CD4-positive, CD25-positive, alpha-beta regulatory T cell (primary cell): ENCODE results near the gene TMEM116. TPM values are rescaled to one million over a fixed set of nuclear protein-coding genes. Genes with fewer than 3 reads are reported as not detected.
"Not testable (repeated sequence)": the region's sequence is repeated elsewhere in the genome, so short reads cannot be mapped to it uniquely, and the experiment has no call there.

ENCODE experiments used
- ATAC-seq, 2 donors: fragments of 150-1000 bp; cut with Tn5 transposase; one replicate each; pipeline ENCODE4 v1.10.0; 2021; ENCODE audit warnings: low read depth in 2 of 2, moderate number of reproducible peaks in 2 of 2, moderate library complexity in 1 of 2
- DNase-seq, 3 donors: peaks; one replicate each; pipeline versions ENCODE4 v3.0.0 to v3.0.0-alpha.2; 2012 to 2022; ENCODE audit warnings: mixed read lengths in 1 of 3
- H3K27ac ChIP-seq: one replicate; pipeline ENCODE4 v1.7.0; 2013; ENCODE audit warnings: mild to moderate bottlenecking, low read length; ENCODE audit not compliant: insufficient read depth, poor library complexity, severe bottlenecking
- H3K27me3 ChIP-seq: one replicate; pipeline ENCODE4 v1.7.0; 2013; ENCODE audit warnings: low read length; ENCODE audit not compliant: control insufficient read depth, insufficient read depth
- H3K36me3 ChIP-seq: one replicate; pipeline ENCODE4 v1.7.0; 2013; ENCODE audit warnings: mild to moderate bottlenecking, low read length, moderate library complexity; ENCODE audit not compliant: control insufficient read depth, insufficient read depth
- H3K4me1 ChIP-seq: 2 replicates; pipeline ENCODE4 v1.7.0; 2013; ENCODE audit warnings: mild to moderate bottlenecking, low read length; ENCODE audit not compliant: insufficient read depth, control insufficient read depth, poor library complexity, severe bottlenecking
- H3K4me3 ChIP-seq: one replicate; pipeline ENCODE4 v1.7.0; 2013; ENCODE audit warnings: low read depth, mild to moderate bottlenecking, low read length, moderate library complexity
- H3K9me3 ChIP-seq, 2 experiments: 1 replicate in 1 of 2; 2 replicates in 1 of 2; pipeline ENCODE4 v1.7.0; 2013; ENCODE audit warnings: low read length in 2 of 2, mild to moderate bottlenecking in 1 of 2, moderate library complexity in 1 of 2; ENCODE audit not compliant: control insufficient read depth in 2 of 2
- H3K27ac Mint-ChIP-seq, 3 donors: one replicate each; pipeline ENCODE4 v1.8.0; 2020 to 2022; ENCODE audit warnings: mild to moderate bottlenecking in 3 of 3, mixed read lengths in 3 of 3, moderate library complexity in 2 of 3
- H3K27me3 Mint-ChIP-seq: one replicate; pipeline ENCODE4 v1.8.0; 2022; ENCODE audit warnings: mild to moderate bottlenecking, mixed read lengths
- H3K36me3 Mint-ChIP-seq: one replicate; pipeline ENCODE4 v1.8.0; 2020; ENCODE audit warnings: mixed read lengths
- H3K4me1 Mint-ChIP-seq, 4 donors: one replicate each; pipeline ENCODE4 v1.8.0; 2020 to 2022; ENCODE audit warnings: mixed read lengths in 4 of 4, mild to moderate bottlenecking in 1 of 4
- H3K4me3 Mint-ChIP-seq, 4 donors: one replicate each; pipeline ENCODE4 v1.8.0; 2020 to 2022; ENCODE audit warnings: mild to moderate bottlenecking in 4 of 4, mixed read lengths in 4 of 4, moderate library complexity in 3 of 4
- H3K9me3 Mint-ChIP-seq, 7 donors: one replicate each; pipeline ENCODE4 v1.8.0; 2020 to 2022; ENCODE audit warnings: mixed read lengths in 7 of 7, mild to moderate bottlenecking in 3 of 7, moderate library complexity in 2 of 7
- polyA plus RNA-seq, 4 donors: library from polyadenylated mRNA; unstranded; fragments of 300-500 nt; fragmentation: Illumina TruSeq; gene quantifications; one replicate each; pipeline ENCODE4 v1.2.3, GENCODE V29; 2021
- total RNA-seq: library from RNA; stranded (reverse); gene quantifications from one replicate; pipeline ENCODE4 v1.2.3, GENCODE V29; 2022

The TMEM116 gene
- total and polyA plus RNA-seq, 5 donors from 2014 or later = 20.2 to 38.4 (median 27.9) TPM

- peak overlapping the region; percentile 18 for H3K27ac ChIP-seq
- H3K9me3 ChIP-seq = no peaks in the 10 kb centered on the region
- Mint-ChIP-seq H3K9me3 (peaks cover 0 to 5% (median 4%) of the 10 kb centered on the region in 7 donors), H3K4me1 (peaks cover 15 to 73% (median 53%) of the 10 kb centered on the region in 4 donors), H3K27ac (peak overlapping the region in 2 of 3 donors; percentile 65 to 84), H3K36me3 (peaks cover 33% of the 10 kb centered on the region), H3K4me3 (peak overlapping the region in 3 of 4 donors; percentile 0 to 36 (median 14)), H3K27me3 (no peaks in the 10 kb centered on the region)
- H3K36me3 ChIP-seq = peaks cover 49% of the 10 kb centered on the region
- H3K4me3 ChIP-seq = no peak overlapping the region
- DNase-seq = no peak
- ATAC-seq = no peak
- no peaks in the 10 kb centered on the region for H3K27me3 ChIP-seq
- peaks cover 49% of the 10 kb centered on the region for H3K4me1 ChIP-seq
Measured at GRCh38 chr12:112017041-112017440, 4.1 kb upstream of the TMEM116 start.

GRCh38 chr12:112015938-112016337, 3.0 kb upstream of the TMEM116 start:
- Histone ChIP-seq H3K9me3 (no peaks in the 10 kb centered on the region), H3K27ac (no peak overlapping the region), H3K36me3 (peaks cover 41% of the 10 kb centered on the region), H3K27me3 (no peaks in the 10 kb centered on the region), H3K4me1 (peaks cover 60% of the 10 kb centered on the region), H3K4me3 (peak overlapping the region; percentile 27)
- peaks cover 0 to 5% (median 4%) of the 10 kb centered on the region in 7 donors for H3K9me3 Mint-ChIP-seq
- H3K36me3 Mint-ChIP-seq = peaks cover 33% of the 10 kb centered on the region
- peak overlapping the region; percentile 65 to 89 (median 77) for H3K4me3 Mint-ChIP-seq
- H3K27ac Mint-ChIP-seq = peak overlapping the region; percentile 42 to 89 (median 84)
- H3K4me1 Mint-ChIP-seq = peaks cover 26 to 81% (median 57%) of the 10 kb centered on the region in 4 donors
- DNase-seq = no peak
- no peak for ATAC-seq
- no peaks in the 10 kb centered on the region for H3K27me3 Mint-ChIP-seq

- Histone ChIP-seq H3K9me3 (no peaks in the 10 kb centered on the region), H3K36me3 (peaks cover 22% of the 10 kb centered on the region), H3K4me1 (peaks cover 55% of the 10 kb centered on the region), H3K27me3 (no peaks in the 10 kb centered on the region), H3K27ac (peak overlapping the region; percentile 84), H3K4me3 (peak overlapping the region; percentile 84)
- peak; percentile 46 to 54 for ATAC-seq
- Mint-ChIP-seq H3K27me3 (no peaks in the 10 kb centered on the region), H3K36me3 (peaks cover 32% of the 10 kb centered on the region), H3K9me3 (peaks cover 0 to 5% (median 4%) of the 10 kb centered on the region in 7 donors), H3K27ac (peak overlapping the region; percentile 94 to 99 (median 96)), H3K4me1 (peaks cover 34 to 81% (median 53%) of the 10 kb centered on the region in 4 donors), H3K4me3 (peak overlapping the region; percentile 94 to 95 (median 94))
- DNase-seq = peak; percentile 60 to 86 (median 71)
Measured at GRCh38 chr12:112013601-112014402, 837 bp upstream of the TMEM116 start.

- Mint-ChIP-seq H3K36me3 (peaks cover 21% of the 10 kb centered on the region), H3K4me1 (peaks cover 28 to 72% (median 49%) of the 10 kb centered on the region in 4 donors), H3K27me3 (no peaks in the 10 kb centered on the region), H3K4me3 (peak overlapping the region; percentile 94 to 95 (median 94)), H3K27ac (peak overlapping the region; percentile 95 to 99 (median 96)), H3K9me3 (peaks cover 0 to 5% (median 4%) of the 10 kb centered on the region in 7 donors)
- H3K36me3 ChIP-seq = peaks cover 11% of the 10 kb centered on the region
- no peaks in the 10 kb centered on the region for H3K27me3 ChIP-seq
- ATAC-seq = no peak
- no peak for DNase-seq
- no peaks in the 10 kb centered on the region for H3K9me3 ChIP-seq
- peaks cover 47% of the 10 kb centered on the region for H3K4me1 ChIP-seq
- H3K4me3 ChIP-seq = peak overlapping the region; percentile 84
- H3K27ac ChIP-seq = peak overlapping the region; percentile 98
Measured at GRCh38 chr12:112011685-112012084, 1.3 kb downstream of the TMEM116 start.

GRCh38 chr12:112010415-112011344, 2.3 kb downstream of the TMEM116 start:
- ATAC-seq = no peak
- no peaks in the 10 kb centered on the region for H3K27me3 Mint-ChIP-seq
- H3K4me3 ChIP-seq = peak overlapping the region; percentile 84
- DNase-seq = no peak
- no peaks in the 10 kb centered on the region for H3K27me3 ChIP-seq
- H3K36me3 Mint-ChIP-seq = peaks cover 14% of the 10 kb centered on the region
- peaks cover 0 to 2% (median 0%) of the 10 kb centered on the region in 7 donors for H3K9me3 Mint-ChIP-seq
- H3K9me3 ChIP-seq = no peaks in the 10 kb centered on the region
- H3K27ac ChIP-seq = no peak overlapping the region
- H3K36me3 ChIP-seq = peaks cover 4% of the 10 kb centered on the region
- H3K27ac Mint-ChIP-seq = peak overlapping the region; percentile 42 to 96 (median 53)
- H3K4me1 ChIP-seq = peaks cover 46% of the 10 kb centered on the region
- H3K4me3 Mint-ChIP-seq = peak overlapping the region; percentile 94 to 95 (median 94)
- H3K4me1 Mint-ChIP-seq = peaks cover 34 to 72% (median 50%) of the 10 kb centered on the region in 4 donors

- Mint-ChIP-seq H3K4me3 (peak overlapping the region in 2 of 4 donors; percentile 7 to 82), H3K4me1 (peaks cover 37 to 73% (median 52%) of the 10 kb centered on the region in 4 donors), H3K36me3 (peaks cover 10% of the 10 kb centered on the region), H3K27ac (peak overlapping the region in 2 of 3 donors; percentile 44 to 66)
- H3K9me3 ChIP-seq, H3K27me3 Mint-ChIP-seq, H3K9me3 Mint-ChIP-seq, H3K27ac ChIP-seq, DNase-seq, H3K4me3 ChIP-seq, H3K36me3 ChIP-seq, ATAC-seq, H3K27me3 ChIP-seq: not testable (repeated sequence)
- peaks cover 36% of the 10 kb centered on the region for H3K4me1 ChIP-seq
Measured at GRCh38 chr12:112009596-112009995, 3.4 kb downstream of the TMEM116 start.

GRCh38 chr12:112008918-112009317, 4.0 kb downstream of the TMEM116 start:
- H3K9me3 Mint-ChIP-seq = no peaks in the 10 kb centered on the region
- Histone ChIP-seq H3K27ac (no peak overlapping the region), H3K27me3 (no peaks in the 10 kb centered on the region), H3K36me3 (no peaks in the 10 kb centered on the region), H3K4me1 (peaks cover 30% of the 10 kb centered on the region), H3K9me3 (no peaks in the 10 kb centered on the region), H3K4me3 (no peak overlapping the region)
- ATAC-seq = no peak
- H3K27me3 Mint-ChIP-seq = no peaks in the 10 kb centered on the region
- peak overlapping the region in 2 of 4 donors; percentile 23 to 61 for H3K4me3 Mint-ChIP-seq
- DNase-seq = no peak
- H3K4me1 Mint-ChIP-seq = peaks cover 37 to 71% (median 46%) of the 10 kb centered on the region in 4 donors
- peaks cover 5% of the 10 kb centered on the region for H3K36me3 Mint-ChIP-seq
- H3K27ac Mint-ChIP-seq = peak overlapping the region; percentile 33 to 91 (median 44)
